DND-41 (cell line): ENCODE measurements around the gene SLC16A10.

Experiments used
- ATAC-seq: fragments of 200-7000 bp; cut with Tn5 transposase; 3 replicates; pipeline ENCODE4 v1.9.1; 2021; ENCODE audit warnings: low read depth; ENCODE audit not compliant: insufficient read depth
- DNase-seq: peaks from one replicate; pipeline ENCODE4 v3.0.0-alpha.2; 2020
- H2AFZ ChIP-seq: 2 replicates; pipeline ENCODE4 v1.6.0; 2012; ENCODE audit warnings: low read depth, low read length
- H3K27ac ChIP-seq: 2 replicates; pipeline ENCODE4 v1.5.1; 2012; ENCODE audit warnings: low read length, inconsistent platforms
- H3K27me3 ChIP-seq: fragments of 200-600 bp; sonication (generic); 2 replicates; pipeline ENCODE4 v1.6.0; 2012; ENCODE audit warnings: low read length, mild to moderate bottlenecking, inconsistent platforms; ENCODE audit not compliant: insufficient read depth, poor library complexity
- H3K36me3 ChIP-seq: 2 replicates; pipeline ENCODE4 v1.5.1; 2012; ENCODE audit warnings: low read length, inconsistent platforms; ENCODE audit not compliant: insufficient read depth
- H3K4me1 ChIP-seq: 2 replicates; pipeline ENCODE4 v1.5.1; 2012; ENCODE audit warnings: mild to moderate bottlenecking, low read length; ENCODE audit not compliant: insufficient read depth
- H3K4me2 ChIP-seq: 2 replicates; pipeline ENCODE4 v1.6.0; 2012; ENCODE audit warnings: mild to moderate bottlenecking, moderate library complexity, low read length, inconsistent platforms; ENCODE audit not compliant: insufficient read depth
- H3K4me3 ChIP-seq, 2 experiments: fragments of 200-600 bp in 1 of 2; shearing (Covaris generic) in 1 of 2; 2 replicates each; pipeline ENCODE4 v1.5.1; 2012 to 2016; ENCODE audit warnings: inconsistent platforms in 2 of 2, low read length in 2 of 2, mild to moderate bottlenecking in 2 of 2, low read depth in 1 of 2, moderate library complexity in 1 of 2
- H3K79me2 ChIP-seq: 2 replicates; pipeline ENCODE4 v1.6.0; 2012; ENCODE audit warnings: low read length, inconsistent platforms; ENCODE audit not compliant: insufficient read depth
- H3K9ac ChIP-seq: 2 replicates; pipeline ENCODE4 v1.6.0; 2012; ENCODE audit warnings: low read depth, mild to moderate bottlenecking, inconsistent platforms, low read length, moderate library complexity
- H3K9me3 ChIP-seq: 2 replicates; pipeline ENCODE4 v1.5.1; 2012; ENCODE audit warnings: low read length, moderate library complexity, mild to moderate bottlenecking, inconsistent platforms; ENCODE audit not compliant: insufficient read depth, severe bottlenecking
- H4K20me1 ChIP-seq: 2 replicates; pipeline ENCODE4 v1.6.0; 2012; ENCODE audit warnings: low read length; ENCODE audit not compliant: insufficient read depth
- EZH2 ChIP-seq: IDR thresholded peaks from 3 replicates; pipeline ENCODE4 v1.6.1; 2012; ENCODE audit warnings: borderline replicate concordance, low read depth, mild to moderate bottlenecking, moderate library complexity, low read length, inconsistent platforms; ENCODE audit not compliant: severe bottlenecking
- TF ChIP-seq, protein P1 (sequence below): IDR thresholded peaks from 2 replicates; pipeline ENCODE4 v1.5.1; 2012; ENCODE audit warnings: borderline replicate concordance, low read length, moderate library complexity, mild to moderate bottlenecking; ENCODE audit not compliant: poor library complexity, severe bottlenecking; ENCODE audit errors: extremely low read depth

The SLC16A10 gene, protein sequence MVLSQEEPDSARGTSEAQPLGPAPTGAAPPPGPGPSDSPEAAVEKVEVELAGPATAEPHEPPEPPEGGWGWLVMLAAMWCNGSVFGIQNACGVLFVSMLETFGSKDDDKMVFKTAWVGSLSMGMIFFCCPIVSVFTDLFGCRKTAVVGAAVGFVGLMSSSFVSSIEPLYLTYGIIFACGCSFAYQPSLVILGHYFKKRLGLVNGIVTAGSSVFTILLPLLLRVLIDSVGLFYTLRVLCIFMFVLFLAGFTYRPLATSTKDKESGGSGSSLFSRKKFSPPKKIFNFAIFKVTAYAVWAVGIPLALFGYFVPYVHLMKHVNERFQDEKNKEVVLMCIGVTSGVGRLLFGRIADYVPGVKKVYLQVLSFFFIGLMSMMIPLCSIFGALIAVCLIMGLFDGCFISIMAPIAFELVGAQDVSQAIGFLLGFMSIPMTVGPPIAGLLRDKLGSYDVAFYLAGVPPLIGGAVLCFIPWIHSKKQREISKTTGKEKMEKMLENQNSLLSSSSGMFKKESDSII

DNA sequence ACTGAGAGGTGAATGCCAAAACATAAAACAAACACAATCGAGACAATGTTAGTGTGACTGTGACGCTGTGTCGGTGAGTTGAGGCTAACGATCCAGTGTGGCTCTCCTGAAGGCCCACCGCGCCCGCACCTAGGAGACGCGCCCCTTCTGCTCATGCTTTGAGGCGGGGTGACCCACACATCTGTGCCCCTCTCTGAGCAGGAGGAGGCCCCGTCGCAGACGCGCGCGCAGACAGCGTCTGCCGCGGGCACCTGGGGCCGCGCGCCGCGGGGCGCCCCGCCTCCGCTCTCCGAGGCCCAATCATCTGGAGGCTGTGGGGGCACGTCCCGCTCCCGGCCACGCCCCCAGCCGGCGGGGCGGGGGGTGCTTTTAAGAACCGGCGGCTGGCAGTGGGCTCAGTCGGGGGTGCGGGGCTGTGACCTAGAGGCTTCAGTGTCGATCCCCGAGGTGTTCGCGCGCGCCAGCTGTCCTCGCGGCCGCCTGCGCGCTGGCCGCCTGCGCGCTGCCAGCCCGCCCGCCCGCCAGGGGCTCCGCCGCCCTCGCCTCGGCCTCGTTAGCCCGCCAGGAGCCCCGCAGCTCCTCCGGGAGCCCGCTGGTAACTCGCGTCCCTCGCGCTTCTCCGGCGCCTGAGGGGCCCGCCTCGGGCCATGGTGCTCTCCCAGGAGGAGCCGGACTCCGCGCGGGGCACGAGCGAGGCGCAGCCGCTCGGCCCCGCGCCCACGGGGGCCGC, at the start of gene SLC16A10:
Gene SLC16A10 (plus strand): TSS at position 398 of the 730 bp plus-strand sequence. CDS start 250 bp downstream, at position 648.
- peak; percentile 94 for ATAC-seq
- Histone ChIP-seq H3K27ac (peak within 1 kb of the TSS; percentile 63), H3K4me3 (peak within 1 kb of the TSS; percentile 45 to 84; a peak in 3 of 4 replicates), H4K20me1 (no peaks in the 10 kb centered on the region), H3K27me3 (peaks cover 19% of the 10 kb centered on the region), H3K36me3 (no peaks in the 10 kb centered on the region), H3K4me2 (peak within 1 kb of the TSS; percentile 91), H3K79me2 (no peaks in the 10 kb centered on the region), H2AFZ (peak within 1 kb of the TSS; percentile 98), H3K9me3 (no peaks in the 10 kb centered on the region), H3K4me1 (peaks cover 27% of the 10 kb centered on the region), H3K9ac (peak within 1 kb of the TSS; percentile 60)
- DNase-seq, result peak; percentile 91
- TF ChIP-seq EZH2, result no peak
- TF ChIP-seq, protein P1, sequence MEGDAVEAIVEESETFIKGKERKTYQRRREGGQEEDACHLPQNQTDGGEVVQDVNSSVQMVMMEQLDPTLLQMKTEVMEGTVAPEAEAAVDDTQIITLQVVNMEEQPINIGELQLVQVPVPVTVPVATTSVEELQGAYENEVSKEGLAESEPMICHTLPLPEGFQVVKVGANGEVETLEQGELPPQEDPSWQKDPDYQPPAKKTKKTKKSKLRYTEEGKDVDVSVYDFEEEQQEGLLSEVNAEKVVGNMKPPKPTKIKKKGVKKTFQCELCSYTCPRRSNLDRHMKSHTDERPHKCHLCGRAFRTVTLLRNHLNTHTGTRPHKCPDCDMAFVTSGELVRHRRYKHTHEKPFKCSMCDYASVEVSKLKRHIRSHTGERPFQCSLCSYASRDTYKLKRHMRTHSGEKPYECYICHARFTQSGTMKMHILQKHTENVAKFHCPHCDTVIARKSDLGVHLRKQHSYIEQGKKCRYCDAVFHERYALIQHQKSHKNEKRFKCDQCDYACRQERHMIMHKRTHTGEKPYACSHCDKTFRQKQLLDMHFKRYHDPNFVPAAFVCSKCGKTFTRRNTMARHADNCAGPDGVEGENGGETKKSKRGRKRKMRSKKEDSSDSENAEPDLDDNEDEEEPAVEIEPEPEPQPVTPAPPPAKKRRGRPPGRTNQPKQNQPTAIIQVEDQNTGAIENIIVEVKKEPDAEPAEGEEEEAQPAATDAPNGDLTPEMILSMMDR, result no peak

DNA sequence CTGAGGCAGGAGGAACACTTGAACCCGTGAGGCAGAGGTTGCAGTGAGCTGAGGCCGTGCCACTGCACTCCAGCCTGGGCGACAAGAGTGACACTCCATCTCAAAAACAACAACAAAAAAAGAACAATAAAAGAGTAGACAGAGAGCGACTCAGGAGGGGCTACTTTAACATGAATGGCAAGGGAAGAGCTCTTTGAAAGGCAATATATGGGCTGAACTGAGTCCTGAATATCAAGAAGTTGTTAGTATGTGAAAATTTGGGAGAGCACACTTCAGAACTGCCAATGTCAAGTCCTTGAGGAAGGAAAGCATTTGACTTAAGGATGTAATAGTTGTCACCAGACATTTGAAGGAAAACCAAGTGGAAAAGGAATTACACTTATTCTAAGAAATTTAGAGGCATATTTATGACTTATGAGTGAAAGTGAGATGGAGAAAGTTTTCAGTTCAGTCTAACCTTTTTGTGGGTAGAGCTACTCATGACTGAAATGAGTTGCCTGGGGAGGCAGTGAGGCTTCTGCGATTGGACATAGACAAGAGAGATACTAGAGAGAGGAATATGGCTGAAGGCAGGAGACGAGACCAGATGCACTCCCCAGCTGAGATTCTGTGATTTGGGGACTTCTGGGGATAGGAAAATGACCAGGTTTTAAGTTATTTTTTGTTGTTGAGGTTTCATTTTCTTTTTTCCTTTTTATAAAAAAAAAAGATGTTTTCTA, 48.6 kb upstream of the SLC16A10 start:
- Histone ChIP-seq H3K9ac (no peak overlapping the region), H3K4me3 (no peak overlapping the region), H3K79me2 (no peaks in the 10 kb centered on the region), H2AFZ (no peak overlapping the region), H3K36me3 (no peaks in the 10 kb centered on the region), H4K20me1 (no peaks in the 10 kb centered on the region), H3K9me3 (no peaks in the 10 kb centered on the region), H3K4me2 (no peak overlapping the region), H3K27me3 (no peaks in the 10 kb centered on the region), H3K27ac (no peak overlapping the region), H3K4me1 (no peaks in the 10 kb centered on the region)
- no peak for DNase-seq
- no peak for ATAC-seq
- TF ChIP-seq, protein P1, result no peak
- no peak for TF ChIP-seq EZH2

DNA sequence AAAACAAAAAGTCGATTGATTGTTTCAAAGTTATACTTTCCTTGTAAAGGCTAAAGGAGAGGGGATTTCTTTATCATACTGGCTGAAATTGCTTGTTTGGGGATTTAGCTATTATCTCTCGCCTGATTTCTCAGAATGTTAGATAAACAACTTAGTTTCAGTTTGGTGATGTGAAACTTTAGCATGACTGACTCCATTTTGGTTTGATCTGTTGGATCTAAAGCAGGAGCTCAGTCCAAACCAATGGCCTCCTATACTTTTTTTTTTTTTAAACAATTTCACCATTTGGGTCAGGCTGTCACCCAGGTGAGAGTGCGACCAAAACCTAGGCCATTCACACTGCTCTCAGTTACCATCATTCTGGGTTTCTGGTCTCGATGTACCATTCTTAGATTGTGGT, 45.4 kb upstream of the SLC16A10 start:
- no peak for DNase-seq
- H3K79me2 ChIP-seq, result no peaks in the 10 kb centered on the region
- H4K20me1 ChIP-seq, result no peaks in the 10 kb centered on the region
- H3K9me3 ChIP-seq, result no peaks in the 10 kb centered on the region
- no peak overlapping the region for H2AFZ ChIP-seq
- no peaks in the 10 kb centered on the region for H3K36me3 ChIP-seq
- no peaks in the 10 kb centered on the region for H3K4me1 ChIP-seq
- H3K27me3 ChIP-seq, result no peaks in the 10 kb centered on the region
- H3K4me2 ChIP-seq, result no peak overlapping the region
- no peak for TF ChIP-seq EZH2
- TF ChIP-seq, protein P1, result no peak
- H3K4me3 ChIP-seq, result no peak overlapping the region
- no peak overlapping the region for H3K27ac ChIP-seq
- H3K9ac ChIP-seq, result no peak overlapping the region
- no peak for ATAC-seq
